ENCODE measurements around the gene INSR. TPM values are rescaled to one million over a fixed set of nuclear protein-coding genes. Genes with fewer than 3 reads are reported as not detected.
"Not testable (repeated sequence)": the region's sequence is repeated elsewhere in the genome, so short reads cannot be mapped to it uniquely, and the experiment has no call there.

INSR gene
- total RNA-seq, 2 experiments from 2014 or later, result 0.90 to 1.3 TPM

DNA sequence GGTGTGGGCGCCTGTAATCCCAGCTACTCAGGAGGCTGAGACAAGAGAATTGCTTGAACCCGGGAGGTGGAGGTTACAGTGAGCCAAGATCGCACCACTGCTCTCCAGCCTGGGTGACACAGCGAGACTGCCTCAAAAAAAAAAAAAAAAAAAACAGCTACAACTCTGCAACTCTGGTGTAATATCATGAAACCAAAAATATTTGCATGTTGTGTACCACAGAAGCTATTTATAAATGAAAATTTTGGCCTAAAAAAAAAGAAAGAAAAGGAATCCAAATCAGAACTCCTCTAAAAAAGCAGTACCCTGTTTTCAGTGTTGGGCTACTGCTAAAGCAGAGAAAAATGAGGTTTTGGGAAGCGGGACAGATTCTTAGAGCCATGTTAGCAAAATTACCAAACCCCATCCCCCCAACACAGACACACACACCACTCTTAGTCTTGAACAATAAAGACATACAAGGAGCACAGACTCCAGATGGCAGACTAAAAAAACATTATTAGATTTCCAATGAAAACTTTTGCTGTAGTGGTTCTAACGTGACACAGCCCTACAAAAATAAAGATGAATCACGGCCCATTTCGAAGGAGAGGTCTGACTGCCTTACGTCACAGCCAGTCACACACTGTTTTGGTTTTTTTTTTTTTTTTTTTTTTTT lies 51.5 kb downstream of the INSR start:
- Mint-ChIP-seq H3K4me1 (no peaks in the 10 kb centered on the region), H3K27ac (no peak overlapping the region), H3K9me3 (peaks cover 4% of the 10 kb centered on the region), H3K27me3 (no peaks in the 10 kb centered on the region), H3K4me3 (no peak overlapping the region), H3K36me3 (ENCODE audit: low read depth) (no peaks in the 10 kb centered on the region)
- POLR2A ChIA-PET, result no interaction called here
- no peak for DNase-seq
- CTCF ChIA-PET, result no interaction called here

DNA sequence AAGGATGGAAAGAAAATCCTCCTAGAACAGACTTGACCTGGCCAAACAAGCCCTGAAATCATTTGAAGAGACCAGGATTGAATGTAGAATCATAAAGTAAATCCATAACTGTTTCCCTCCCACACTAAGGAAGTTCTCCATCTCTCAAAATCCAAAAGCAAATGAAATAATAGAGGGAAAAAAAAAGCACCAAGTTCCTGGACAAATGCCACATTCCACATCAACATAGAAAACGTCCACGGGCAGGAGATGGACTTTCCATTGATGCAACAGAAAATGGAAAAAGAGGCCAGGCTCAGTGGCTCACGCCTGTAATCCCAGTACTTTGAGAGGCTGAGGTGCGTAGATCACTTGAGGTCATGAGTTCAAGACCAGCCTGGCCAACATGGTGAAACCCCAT lies 56.2 kb downstream of the INSR start:
- POLR2A ChIA-PET, result no interaction called here

DNA sequence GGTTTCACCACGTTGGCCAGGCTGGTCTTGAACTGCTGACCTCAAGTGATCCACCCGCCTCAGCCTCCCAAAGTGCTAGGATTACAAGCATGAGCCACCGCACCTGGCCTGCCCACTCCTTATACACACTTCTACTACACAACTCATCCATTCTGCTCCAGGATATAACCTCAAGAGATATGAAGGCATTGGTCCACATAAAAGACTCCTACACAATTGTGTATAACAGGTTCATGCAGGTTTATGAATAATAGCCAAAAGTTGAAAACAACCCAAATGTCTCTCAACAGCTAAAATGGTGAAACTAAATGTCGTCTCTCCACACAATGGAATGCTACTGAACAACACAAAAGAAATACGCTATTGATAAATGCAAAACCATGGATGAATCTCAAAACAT lies 58.1 kb downstream of the INSR start:
- ChIA-PET POLR2A (interaction anchor here (0.6 kb wide), 1 partner anchor 15 kb away, joined by 3 read pairs; no protein-coding TSS in a partner anchor), CTCF (no interaction called here)
- Mint-ChIP-seq H3K4me3 (no peak overlapping the region), H3K4me1 (no peaks in the 10 kb centered on the region), H3K27me3 (no peaks in the 10 kb centered on the region), H3K9me3 (no peaks in the 10 kb centered on the region), H3K27ac (no peak overlapping the region), H3K36me3 (ENCODE audit: low read depth) (no peaks in the 10 kb centered on the region)
- DNase-seq, result no peak

More for the DNA sequence above, 56.2 kb downstream of the INSR start:
- H3K4me3 Mint-ChIP-seq, result no peak overlapping the region
- no peak overlapping the region for H3K27ac Mint-ChIP-seq
- CTCF ChIA-PET, result no interaction called here
- H3K27me3 Mint-ChIP-seq, result no peaks in the 10 kb centered on the region
- H3K36me3 Mint-ChIP-seq (ENCODE audit: low read depth), result no peaks in the 10 kb centered on the region
- H3K9me3 Mint-ChIP-seq, result no peaks in the 10 kb centered on the region
- DNase-seq, result no peak
- H3K4me1 Mint-ChIP-seq, result no peaks in the 10 kb centered on the region

DNA sequence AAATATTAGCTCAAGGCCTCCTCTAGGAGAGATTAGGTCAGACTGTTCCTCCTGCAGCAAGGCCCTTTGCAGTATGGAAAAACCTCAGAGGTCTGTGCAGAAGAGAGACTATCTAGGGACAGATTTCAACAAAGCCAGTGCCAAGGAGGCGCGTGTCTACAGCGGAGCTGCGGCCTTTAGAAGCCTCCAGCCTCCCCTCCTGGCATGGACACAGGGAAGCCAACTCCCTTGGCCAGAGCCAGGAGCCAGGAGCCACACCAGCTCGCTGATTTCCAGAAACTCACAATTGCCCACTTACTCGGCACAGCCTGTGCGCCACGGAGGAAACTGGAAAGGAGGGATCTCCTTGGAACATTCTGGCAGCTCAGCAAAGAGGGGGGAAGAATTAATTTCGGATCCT lies 63.4 kb downstream of the INSR start:
- H3K9me3 Mint-ChIP-seq, result no peaks in the 10 kb centered on the region
- no peak overlapping the region for H3K27ac Mint-ChIP-seq
- no peaks in the 10 kb centered on the region for H3K27me3 Mint-ChIP-seq
- H3K4me1 Mint-ChIP-seq, result no peaks in the 10 kb centered on the region
- ChIA-PET CTCF (no interaction called here), POLR2A (no interaction called here)
- no peaks in the 10 kb centered on the region for H3K36me3 Mint-ChIP-seq (ENCODE audit: low read depth)
- no peak for DNase-seq
- H3K4me3 Mint-ChIP-seq, result no peak overlapping the region

DNA sequence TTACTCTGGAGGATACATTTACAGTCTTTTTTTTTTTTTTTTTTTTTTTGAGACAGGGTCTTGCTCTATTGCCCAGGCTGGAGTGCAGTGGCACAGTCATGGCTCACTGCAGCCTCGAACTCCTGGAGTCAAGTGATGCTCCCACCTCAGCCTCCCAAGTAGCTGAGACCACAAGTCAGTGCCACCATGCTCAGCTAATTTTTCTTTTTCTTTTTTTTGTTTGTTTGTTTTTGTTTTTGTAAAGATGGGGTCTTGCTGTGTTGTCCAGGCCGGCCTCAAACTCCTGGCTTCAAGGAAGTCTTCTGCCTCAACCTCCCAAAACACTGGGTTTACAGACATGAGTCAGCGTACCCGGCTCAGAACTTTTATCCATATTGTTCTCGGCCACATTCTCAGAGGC lies 64.5 kb downstream of the INSR start:
- no peaks in the 10 kb centered on the region for H3K36me3 Mint-ChIP-seq (ENCODE audit: low read depth)
- H3K27ac Mint-ChIP-seq, result no peak overlapping the region
- CTCF ChIA-PET, result interaction anchor here (1.5 kb wide), 1 partner anchor 97 kb away, joined by 6 read pairs; no protein-coding TSS in a partner anchor
- H3K4me3 Mint-ChIP-seq, result no peak overlapping the region
- POLR2A ChIA-PET, result no interaction called here
- H3K27me3 Mint-ChIP-seq, result no peaks in the 10 kb centered on the region
- H3K4me1 Mint-ChIP-seq, result no peaks in the 10 kb centered on the region
- H3K9me3 Mint-ChIP-seq, result no peaks in the 10 kb centered on the region
- DNase-seq, result no peak

DNA sequence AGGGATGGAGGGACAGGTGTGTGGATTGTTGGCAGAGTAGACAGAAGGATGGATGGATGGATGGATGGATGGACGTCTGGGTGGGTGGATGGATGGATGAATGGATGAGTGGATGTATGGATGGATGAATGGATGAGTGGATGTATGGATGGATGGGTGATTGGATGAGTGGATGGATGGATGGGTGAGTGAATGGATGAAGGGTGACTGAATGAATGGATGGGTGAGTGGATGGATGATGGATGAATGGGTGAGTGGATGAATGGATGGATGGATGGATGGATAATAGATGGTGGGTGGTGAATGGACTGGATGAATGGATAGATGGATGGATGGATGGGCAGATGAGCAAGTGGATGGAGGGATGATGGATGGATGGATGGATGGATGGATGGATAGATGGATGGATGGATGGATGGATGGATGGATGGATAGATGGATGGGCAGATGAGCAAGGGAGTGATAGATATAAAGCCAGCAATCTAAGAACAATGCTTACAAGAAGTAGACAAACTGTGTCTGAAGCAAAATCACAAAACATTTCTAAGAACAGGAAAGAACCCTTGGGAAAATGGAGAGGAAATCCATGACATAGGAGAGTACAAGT lies 65.2 kb downstream of the INSR start:
- no peaks in the 10 kb centered on the region for H3K4me1 Mint-ChIP-seq
- H3K9me3 Mint-ChIP-seq, result no peaks in the 10 kb centered on the region
- H3K27me3 Mint-ChIP-seq, result no peaks in the 10 kb centered on the region
- no peak overlapping the region for H3K4me3 Mint-ChIP-seq
- H3K36me3 Mint-ChIP-seq (ENCODE audit: low read depth), result no peaks in the 10 kb centered on the region
- ChIA-PET CTCF (interaction anchor here (1.5 kb wide), 1 partner anchor 98 kb away, joined by 6 read pairs; no protein-coding TSS in a partner anchor), POLR2A (no interaction called here)
- no peak for DNase-seq
- no peak overlapping the region for H3K27ac Mint-ChIP-seq

DNA sequence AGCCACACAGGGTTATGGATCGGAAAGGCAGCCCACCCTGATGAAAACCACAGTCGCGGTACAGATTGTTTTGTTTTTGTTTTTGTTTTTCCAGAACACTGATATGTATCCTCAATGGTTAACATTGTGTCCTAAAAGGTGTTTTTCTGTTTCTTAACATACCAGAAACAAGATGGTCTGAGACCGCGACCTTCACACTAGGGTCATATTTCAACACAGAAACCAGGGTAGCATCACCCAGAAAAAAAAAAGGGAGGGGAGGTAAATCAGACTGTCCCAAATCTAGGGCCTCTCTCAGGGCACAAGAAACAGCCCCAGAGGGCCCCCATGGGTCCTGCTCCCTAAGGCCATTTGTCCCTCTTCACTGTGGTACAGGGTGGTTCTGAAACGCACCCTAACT lies 66.5 kb downstream of the INSR start:
- Mint-ChIP-seq H3K9me3 (no peaks in the 10 kb centered on the region), H3K27me3 (no peaks in the 10 kb centered on the region), H3K36me3 (ENCODE audit: low read depth) (no peaks in the 10 kb centered on the region), H3K4me3 (no peak overlapping the region), H3K4me1 (no peaks in the 10 kb centered on the region), H3K27ac (no peak overlapping the region)
- ChIA-PET CTCF (no interaction called here), POLR2A (no interaction called here)
- DNase-seq, result no peak

DNA sequence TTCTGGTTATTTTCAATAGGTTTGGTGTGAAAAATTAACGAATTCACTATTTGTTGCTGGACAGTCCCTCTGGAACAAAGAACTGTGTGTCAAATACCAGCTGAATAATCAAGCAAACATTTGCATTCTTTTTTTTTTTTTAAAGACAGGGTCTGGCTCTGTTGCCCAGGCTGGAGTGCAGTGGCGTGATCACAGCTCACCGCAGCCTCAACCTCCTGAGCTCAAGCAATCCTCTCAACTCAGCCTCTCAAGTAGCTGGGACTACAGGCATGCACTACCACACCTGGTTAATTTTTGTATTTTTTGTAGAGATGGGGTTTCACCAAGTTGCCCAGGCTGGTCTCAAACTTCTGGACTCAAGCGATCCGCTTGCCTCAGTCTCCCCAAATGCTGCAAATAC lies 67.1 kb downstream of the INSR start:
- H3K27ac Mint-ChIP-seq; H3K36me3 Mint-ChIP-seq (ENCODE audit: low read depth); H3K4me1 Mint-ChIP-seq; H3K9me3 Mint-ChIP-seq; CTCF ChIA-PET; H3K27me3 Mint-ChIP-seq; DNase-seq; H3K4me3 Mint-ChIP-seq; POLR2A ChIA-PET: not testable (repeated sequence)

DNA sequence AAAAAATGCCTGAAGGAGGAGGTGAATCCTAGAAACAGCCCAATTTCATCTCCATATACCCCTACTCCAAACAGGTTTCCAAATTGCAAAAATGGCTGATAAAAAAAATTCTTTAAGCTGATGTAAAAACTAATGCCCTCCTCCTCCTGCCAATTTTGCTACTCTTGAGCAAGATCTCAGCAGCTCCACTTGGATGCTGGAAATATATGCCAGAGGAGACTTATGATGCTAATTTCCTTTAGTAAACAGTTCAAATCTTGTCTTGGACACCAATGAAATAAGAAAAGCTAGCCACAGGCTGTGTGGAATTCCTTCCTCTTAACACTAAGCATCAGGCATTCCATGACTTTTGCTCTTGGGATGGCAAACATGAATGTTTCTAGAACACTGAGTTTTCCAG lies 67.5 kb downstream of the INSR start:
- CTCF ChIA-PET, result no interaction called here
- H3K4me3 Mint-ChIP-seq, result no peak overlapping the region
- H3K9me3 Mint-ChIP-seq, result no peaks in the 10 kb centered on the region
- H3K36me3 Mint-ChIP-seq (ENCODE audit: low read depth), result no peaks in the 10 kb centered on the region
- POLR2A ChIA-PET, result no interaction called here
- H3K27me3 Mint-ChIP-seq, result no peaks in the 10 kb centered on the region
- DNase-seq, result no peak
- H3K4me1 Mint-ChIP-seq, result no peaks in the 10 kb centered on the region
- H3K27ac Mint-ChIP-seq, result no peak overlapping the region

DNA sequence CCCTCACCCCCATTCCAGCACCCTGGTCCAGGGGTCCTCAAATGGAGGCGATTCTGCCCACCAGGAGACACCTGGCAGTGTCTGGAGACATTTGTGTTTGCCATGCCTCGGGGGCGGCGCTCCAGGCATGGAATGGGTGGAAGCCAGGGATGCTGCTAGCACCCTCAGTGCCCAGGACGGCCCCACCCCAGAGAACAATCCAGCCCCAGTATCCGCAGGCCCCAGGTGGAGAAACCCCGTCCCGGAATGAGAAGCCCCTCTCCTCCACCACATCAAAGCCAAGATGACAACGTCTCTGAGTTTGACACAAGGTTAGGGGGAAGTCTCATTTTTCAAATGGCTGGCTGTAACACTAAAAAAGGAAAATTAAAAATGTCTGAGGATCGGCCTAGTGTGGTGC lies 68.5 kb downstream of the INSR start:
- Mint-ChIP-seq H3K4me3 (no peak overlapping the region), H3K27ac (no peak overlapping the region), H3K27me3 (no peaks in the 10 kb centered on the region), H3K4me1 (no peaks in the 10 kb centered on the region), H3K9me3 (no peaks in the 10 kb centered on the region), H3K36me3 (ENCODE audit: low read depth) (no peaks in the 10 kb centered on the region)
- POLR2A ChIA-PET, result no interaction called here
- CTCF ChIA-PET, result interaction anchor here (0.6 kb wide), 1 partner anchor 420 kb away, joined by 3 read pairs; no protein-coding TSS in a partner anchor
- DNase-seq, result no peak

DNA sequence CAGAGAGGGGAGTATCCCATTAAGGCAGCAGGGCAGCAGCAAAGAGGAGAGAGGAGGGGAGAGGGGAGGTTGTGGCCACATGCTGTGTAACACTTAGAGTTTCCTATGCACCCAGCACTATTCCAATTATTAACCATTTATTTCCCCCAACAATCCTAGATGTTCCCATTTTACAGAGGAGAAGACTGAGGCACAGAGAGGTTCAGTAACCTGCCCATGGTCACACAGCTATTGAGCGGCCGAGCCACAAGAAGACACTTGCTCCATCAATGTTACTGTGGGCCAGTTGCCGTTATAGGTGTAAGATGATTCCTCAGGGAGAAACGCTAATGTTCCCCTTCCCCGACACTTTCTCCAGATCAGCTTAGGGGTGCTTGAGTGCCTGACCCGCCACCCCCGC lies 69.2 kb downstream of the INSR start:
- CTCF ChIA-PET, result interaction anchor here (0.6 kb wide), 1 partner anchor 734 kb away, joined by 3 read pairs; no protein-coding TSS in a partner anchor
- POLR2A ChIA-PET, result interaction anchor here (0.6 kb wide), 1 partner anchor 1078 kb away, joined by 3 read pairs; no protein-coding TSS in a partner anchor
- no peak overlapping the region for H3K4me3 Mint-ChIP-seq
- no peaks in the 10 kb centered on the region for H3K9me3 Mint-ChIP-seq
- DNase-seq, result no peak
- no peaks in the 10 kb centered on the region for H3K36me3 Mint-ChIP-seq (ENCODE audit: low read depth)
- no peak overlapping the region for H3K27ac Mint-ChIP-seq
- H3K27me3 Mint-ChIP-seq, result no peaks in the 10 kb centered on the region
- no peaks in the 10 kb centered on the region for H3K4me1 Mint-ChIP-seq

DNA sequence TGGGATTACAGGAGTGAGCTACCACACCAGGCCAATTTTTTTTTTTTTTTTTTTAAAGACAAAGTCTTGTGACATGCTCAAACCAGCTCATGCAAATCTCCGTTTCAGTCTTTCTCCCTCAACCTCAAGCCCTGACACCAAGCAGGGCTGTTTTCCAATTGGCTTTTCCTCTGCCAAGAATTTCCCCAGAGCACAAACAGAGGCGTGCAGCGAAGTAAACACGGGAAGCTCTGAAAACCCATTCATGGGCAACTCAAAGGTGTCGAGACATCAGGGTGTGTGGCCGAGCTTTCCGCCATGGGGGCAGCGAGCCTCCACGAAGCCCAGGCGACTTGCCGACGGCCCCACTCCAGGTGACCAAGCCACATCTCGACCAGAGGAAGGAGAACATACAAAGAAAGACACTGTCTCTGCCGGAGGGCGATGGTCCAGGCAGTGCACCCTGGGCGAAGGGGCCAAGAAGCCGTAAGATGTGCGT lies 70.0 kb downstream of the INSR start:
- ChIA-PET POLR2A (interaction anchor here (0.7 kb wide), 1 partner anchor 15 kb away, joined by 5 read pairs; no protein-coding TSS in a partner anchor), CTCF (interaction anchor here (0.6 kb wide), 1 partner anchor 733 kb away, joined by 3 read pairs; no protein-coding TSS in a partner anchor)
- Mint-ChIP-seq H3K36me3 (ENCODE audit: low read depth) (no peaks in the 10 kb centered on the region), H3K4me1 (no peaks in the 10 kb centered on the region), H3K4me3 (no peak overlapping the region), H3K9me3 (no peaks in the 10 kb centered on the region), H3K27me3 (no peaks in the 10 kb centered on the region), H3K27ac (no peak overlapping the region)
- DNase-seq, result no peak

DNA sequence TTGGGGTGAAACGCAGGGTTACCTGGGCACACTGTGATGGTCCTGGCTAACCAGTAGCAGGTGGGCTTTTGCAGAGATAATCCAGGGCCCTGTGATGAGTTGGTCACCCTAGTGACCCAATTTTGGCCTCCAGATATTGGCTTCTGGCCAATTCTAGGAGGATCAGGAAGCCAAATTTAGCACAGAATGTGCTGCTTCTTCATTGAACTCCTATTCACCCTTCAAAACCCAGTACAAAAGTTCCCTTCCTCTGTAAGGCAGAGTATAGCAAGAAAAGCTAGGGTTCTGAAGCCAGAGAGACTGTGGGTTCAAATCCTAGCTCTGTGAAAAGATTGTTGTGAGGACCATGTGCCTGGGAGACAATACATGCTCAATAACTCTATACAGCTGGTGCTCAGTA lies 70.8 kb downstream of the INSR start:
- Mint-ChIP-seq H3K9me3 (no peaks in the 10 kb centered on the region), H3K27ac (no peak overlapping the region), H3K27me3 (no peaks in the 10 kb centered on the region), H3K4me1 (no peaks in the 10 kb centered on the region), H3K4me3 (no peak overlapping the region), H3K36me3 (ENCODE audit: low read depth) (no peaks in the 10 kb centered on the region)
- ChIA-PET CTCF (no interaction called here), POLR2A (interaction anchor here (0.7 kb wide), 1 partner anchor 14 kb away, joined by 5 read pairs; no protein-coding TSS in a partner anchor)
- DNase-seq, result no peak

DNA sequence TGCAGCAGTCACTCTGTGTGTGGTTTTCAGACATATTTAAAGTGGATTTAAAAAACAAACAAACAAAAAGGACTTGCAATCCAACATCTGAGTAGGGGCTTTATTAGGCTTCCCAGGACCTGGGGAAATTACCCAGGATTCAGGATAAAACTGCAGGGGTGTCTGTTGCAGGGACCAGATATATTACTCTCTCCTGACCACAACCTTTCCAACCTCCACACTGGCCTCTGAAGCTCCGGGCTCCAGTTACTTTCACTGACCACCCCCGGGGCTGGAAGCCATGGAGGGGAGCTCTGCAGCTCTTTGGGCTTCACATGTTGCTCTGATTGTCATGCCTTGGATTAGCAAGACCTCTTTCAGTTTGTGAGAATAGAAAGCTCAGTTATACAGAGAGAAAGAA lies 75.2 kb downstream of the INSR start:
- DNase-seq, result no peak
- Mint-ChIP-seq H3K4me1 (no peaks in the 10 kb centered on the region), H3K27me3 (peaks cover 2% of the 10 kb centered on the region), H3K4me3 (no peak overlapping the region), H3K27ac (no peak overlapping the region), H3K36me3 (ENCODE audit: low read depth) (no peaks in the 10 kb centered on the region), H3K9me3 (no peaks in the 10 kb centered on the region)
- ChIA-PET CTCF (no interaction called here), POLR2A (no interaction called here)
